Renal cortical epithelial cell (primary cell): ENCODE data around the gene SIL1. TPM values are rescaled to one million over a fixed set of nuclear protein-coding genes. Genes with fewer than 3 reads are reported as not detected.

ENCODE experiments used
- total RNA-seq: library from RNA; depleted of rRNA; stranded (reverse); fragments of >200 nt; gene quantifications from 2 replicates; pipeline ENCODE4 v1.2.3, GENCODE V29; 2014

The SIL1 gene
- total RNA-seq, 1 donor from 2014 or later, result 59.7 TPM

Other genes starting within 250 kb of the SIL1 start
- gene MATR3, start 95.4 kb upstream of the SIL1 start, total RNA-seq, result 280 and 486 TPM in 2 replicates
- 62.3 and 110 TPM in 2 replicates for gene PAIP2, start 143.5 kb upstream of the SIL1 start, total RNA-seq
- gene SLC23A1, start 184.9 kb upstream of the SIL1 start, total RNA-seq, result 1.4 and 3.0 TPM in 2 replicates
- gene MZB1, start 191.5 kb upstream of the SIL1 start, total RNA-seq, result not detected in 2 replicates
- gene PROB1, start 196.7 kb upstream of the SIL1 start, total RNA-seq, result 0.52 and 2.8 TPM in 2 replicates
- gene SPATA24, start 205.7 kb upstream of the SIL1 start, total RNA-seq, result 6.6 and 6.9 TPM in 2 replicates
- gene DNAJC18, start 241.2 kb upstream of the SIL1 start, total RNA-seq, result 6.3 and 11.1 TPM in 2 replicates